ENCODE results near the gene CYB5R2.

DNA sequence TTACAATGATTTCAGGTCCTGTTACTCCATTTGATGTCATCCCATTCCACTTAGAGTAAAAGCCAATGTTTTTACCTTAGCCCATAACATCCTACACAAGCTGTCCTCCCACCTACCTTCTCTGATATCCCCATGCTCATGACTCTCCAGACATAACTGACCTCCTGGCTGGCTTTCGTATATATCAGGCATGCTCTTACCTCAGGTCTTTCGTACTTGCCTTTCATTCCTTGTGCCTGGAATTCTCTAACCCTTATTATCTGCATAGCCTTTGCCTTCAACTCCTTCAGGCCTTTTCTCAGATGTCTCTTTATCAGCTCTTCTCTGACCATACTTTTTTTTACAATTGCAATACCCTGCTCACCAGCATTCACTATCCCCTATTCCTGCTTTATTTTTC, 10.3 kb upstream of the CYB5R2 start:
- no peak for TF ChIP-seq EP300 (IDR thresholded peaks at IDR 0.05; ENCODE audit: borderline replicate concordance)
- TF ChIP-seq REST (IDR thresholded peaks at IDR 0.05; ENCODE audit: low read depth) = no peak
- TF ChIP-seq, protein P1, sequence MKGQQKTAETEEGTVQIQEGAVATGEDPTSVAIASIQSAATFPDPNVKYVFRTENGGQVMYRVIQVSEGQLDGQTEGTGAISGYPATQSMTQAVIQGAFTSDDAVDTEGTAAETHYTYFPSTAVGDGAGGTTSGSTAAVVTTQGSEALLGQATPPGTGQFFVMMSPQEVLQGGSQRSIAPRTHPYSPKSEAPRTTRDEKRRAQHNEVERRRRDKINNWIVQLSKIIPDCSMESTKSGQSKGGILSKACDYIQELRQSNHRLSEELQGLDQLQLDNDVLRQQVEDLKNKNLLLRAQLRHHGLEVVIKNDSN (IDR thresholded peaks at IDR 0.05) = no peak
- TF ChIP-seq TEAD4 (IDR thresholded peaks at IDR 0.05) = no peak
